Measurements from ENCODE around the gene WASF3. TPM values are rescaled to one million over a fixed set of nuclear protein-coding genes. Genes with fewer than 3 reads are reported as not detected.

WASF3 gene
- total RNA-seq, 1 donor from 2014 or later = 14.3 TPM

DNA sequence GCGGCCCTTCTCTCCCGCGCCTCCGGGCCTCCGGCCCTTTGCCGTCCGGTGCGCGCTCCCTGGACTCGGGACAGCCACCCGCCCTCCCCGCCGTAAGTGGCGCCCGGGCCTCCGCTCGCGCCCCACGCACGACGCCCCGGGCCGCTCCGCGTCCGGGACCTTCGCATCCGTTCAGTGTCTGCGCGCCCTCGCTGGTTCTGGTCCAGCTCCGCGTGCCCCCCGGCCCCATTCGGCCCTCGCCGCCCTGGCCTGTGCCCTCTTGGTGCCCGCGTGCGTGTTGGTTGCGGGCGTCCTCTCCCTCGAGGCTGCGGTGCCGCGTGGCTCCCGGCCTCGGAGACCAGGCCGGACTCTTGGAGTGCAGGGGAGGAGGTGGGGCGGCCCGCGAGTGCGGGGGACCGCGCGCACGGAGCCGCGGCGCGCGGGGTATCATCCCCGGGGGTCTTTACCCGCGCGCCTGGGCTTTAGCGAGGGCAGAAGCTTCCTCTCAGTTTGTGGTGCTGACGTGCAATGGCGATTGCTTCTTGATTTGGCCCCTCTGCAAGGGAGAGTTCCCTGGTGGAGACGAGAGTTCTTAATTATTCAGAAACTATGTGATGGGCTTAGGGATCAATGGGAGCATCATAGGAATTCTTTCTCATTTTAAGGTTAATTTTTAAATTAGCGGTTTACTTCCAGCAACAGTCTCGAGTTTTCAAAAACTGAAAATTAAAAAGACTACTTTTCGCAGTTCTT lies 757 bp downstream of the WASF3 start:
- H3K4me1 ChIP-seq = peaks cover 6 to 10% of the 10 kb centered on the region in 2 donors
- no peaks in the 10 kb centered on the region for H3K9me3 ChIP-seq
- TF ChIP-seq, protein P1, sequence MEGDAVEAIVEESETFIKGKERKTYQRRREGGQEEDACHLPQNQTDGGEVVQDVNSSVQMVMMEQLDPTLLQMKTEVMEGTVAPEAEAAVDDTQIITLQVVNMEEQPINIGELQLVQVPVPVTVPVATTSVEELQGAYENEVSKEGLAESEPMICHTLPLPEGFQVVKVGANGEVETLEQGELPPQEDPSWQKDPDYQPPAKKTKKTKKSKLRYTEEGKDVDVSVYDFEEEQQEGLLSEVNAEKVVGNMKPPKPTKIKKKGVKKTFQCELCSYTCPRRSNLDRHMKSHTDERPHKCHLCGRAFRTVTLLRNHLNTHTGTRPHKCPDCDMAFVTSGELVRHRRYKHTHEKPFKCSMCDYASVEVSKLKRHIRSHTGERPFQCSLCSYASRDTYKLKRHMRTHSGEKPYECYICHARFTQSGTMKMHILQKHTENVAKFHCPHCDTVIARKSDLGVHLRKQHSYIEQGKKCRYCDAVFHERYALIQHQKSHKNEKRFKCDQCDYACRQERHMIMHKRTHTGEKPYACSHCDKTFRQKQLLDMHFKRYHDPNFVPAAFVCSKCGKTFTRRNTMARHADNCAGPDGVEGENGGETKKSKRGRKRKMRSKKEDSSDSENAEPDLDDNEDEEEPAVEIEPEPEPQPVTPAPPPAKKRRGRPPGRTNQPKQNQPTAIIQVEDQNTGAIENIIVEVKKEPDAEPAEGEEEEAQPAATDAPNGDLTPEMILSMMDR (IDR thresholded peaks at IDR 0.05) = no peak
- H3K27ac ChIP-seq = peak overlapping the region in 1 of 2 donors; percentile 59
- DNase-seq (ENCODE audit: low spot score in 2 of 2) = peak in 1 of 2 donors; percentile 67
- intact Hi-C loops (cut with DNase I) = loop anchor here (5.0 to 10.0 kb wide), 3 partner anchors 136 to 897 kb away; partner anchors contain the start of gene MTIF3
- H3K4me3 ChIP-seq = peak overlapping the region; percentile 70 to 89
- no peaks in the 10 kb centered on the region for H3K36me3 ChIP-seq
- H3K27me3 ChIP-seq = no peaks in the 10 kb centered on the region

DNA sequence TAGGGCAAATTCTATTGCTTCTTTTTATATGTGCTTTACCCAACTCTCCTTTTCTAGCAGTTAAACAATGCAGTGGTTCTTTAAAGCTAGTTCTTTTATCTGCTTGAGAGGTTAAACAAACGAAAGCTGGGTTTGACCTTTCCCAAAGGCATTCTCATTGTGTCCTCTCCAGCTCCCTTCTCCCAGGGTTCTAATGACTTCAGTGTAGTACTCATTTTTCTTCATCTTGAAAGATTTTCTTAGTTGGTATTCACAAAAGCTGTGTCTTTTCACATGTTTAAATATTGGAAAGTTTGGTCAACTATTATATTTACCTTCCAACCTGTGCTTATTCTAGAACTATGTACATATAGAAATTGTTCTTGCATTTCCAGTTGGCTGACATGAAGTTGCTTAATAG lies 1.5 kb downstream of the WASF3 start:
- intact Hi-C loops (cut with DNase I) = loop anchor here (5.0 to 10.0 kb wide), 3 partner anchors 137 to 896 kb away; partner anchors contain the start of gene MTIF3
- H3K9me3 ChIP-seq = no peaks in the 10 kb centered on the region
- TF ChIP-seq, protein P1 (IDR thresholded peaks at IDR 0.05) = no peak
- no peak overlapping the region for H3K27ac ChIP-seq
- H3K27me3 ChIP-seq = no peaks in the 10 kb centered on the region
- no peaks in the 10 kb centered on the region for H3K36me3 ChIP-seq
- peak overlapping the region; percentile 70 to 89 for H3K4me3 ChIP-seq
- H3K4me1 ChIP-seq = peaks cover 6 to 10% of the 10 kb centered on the region in 2 donors
- DNase-seq (ENCODE audit: low spot score in 2 of 2) = no peak

DNA sequence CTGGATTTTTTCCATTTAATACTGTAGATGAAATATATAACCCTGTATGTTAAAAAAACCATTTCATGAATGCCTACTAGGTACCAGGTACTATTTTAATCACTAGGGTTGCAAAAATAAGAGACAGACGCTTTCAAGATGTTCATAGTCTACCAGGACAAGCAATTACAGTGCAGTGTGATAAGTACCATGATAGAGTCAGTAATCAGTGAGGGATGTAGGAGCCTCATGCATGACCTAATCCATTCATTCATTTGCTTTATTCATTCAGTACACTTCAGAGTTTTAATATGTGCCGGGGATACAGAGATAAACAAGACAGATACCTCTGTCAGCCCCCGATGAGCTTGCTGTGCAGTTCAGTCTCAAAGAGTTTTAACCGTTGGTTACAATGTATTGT lies 3.0 kb downstream of the WASF3 start:
- Histone ChIP-seq H3K4me1 (peaks cover 6 to 10% of the 10 kb centered on the region in 2 donors), H3K27me3 (no peaks in the 10 kb centered on the region), H3K36me3 (no peaks in the 10 kb centered on the region), H3K9me3 (no peaks in the 10 kb centered on the region), H3K27ac (no peak overlapping the region), H3K4me3 (no peak overlapping the region)
- TF ChIP-seq, protein P1 (IDR thresholded peaks at IDR 0.05) = no peak
- intact Hi-C loops (cut with DNase I) = no loop called here
- DNase-seq (ENCODE audit: low spot score in 2 of 2) = no peak

DNA sequence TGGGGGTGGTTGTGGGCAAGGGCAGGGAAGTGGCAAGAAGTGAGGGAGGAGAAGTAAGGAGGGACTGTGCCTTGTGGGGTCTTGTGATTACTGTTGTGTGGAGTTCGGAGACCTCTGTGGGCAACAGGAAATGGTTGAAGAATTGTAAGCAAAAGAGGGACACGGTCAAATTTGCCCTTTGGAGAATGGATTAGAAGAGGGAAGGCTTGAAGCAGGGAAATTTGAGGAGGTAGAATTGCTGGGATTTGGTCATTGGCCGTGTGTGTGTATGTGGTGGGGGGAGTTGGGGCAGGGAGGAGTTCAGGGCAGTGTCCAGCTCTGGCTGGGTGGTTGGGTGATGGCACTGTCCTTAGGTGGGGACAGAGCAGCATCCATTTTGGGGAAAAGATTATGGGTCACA lies 3.6 kb downstream of the WASF3 start:
- peak overlapping the region; percentile 54 to 78 for H3K27ac ChIP-seq
- intact Hi-C loops (cut with DNase I) = no loop called here
- H3K9me3 ChIP-seq = no peaks in the 10 kb centered on the region
- TF ChIP-seq, protein P1 (IDR thresholded peaks at IDR 0.05) = no peak
- no peaks in the 10 kb centered on the region for H3K36me3 ChIP-seq
- no peak overlapping the region for H3K4me3 ChIP-seq
- no peak for DNase-seq (ENCODE audit: low spot score in 2 of 2)
- no peaks in the 10 kb centered on the region for H3K27me3 ChIP-seq
- peaks cover 6 to 10% of the 10 kb centered on the region in 2 donors for H3K4me1 ChIP-seq

DNA sequence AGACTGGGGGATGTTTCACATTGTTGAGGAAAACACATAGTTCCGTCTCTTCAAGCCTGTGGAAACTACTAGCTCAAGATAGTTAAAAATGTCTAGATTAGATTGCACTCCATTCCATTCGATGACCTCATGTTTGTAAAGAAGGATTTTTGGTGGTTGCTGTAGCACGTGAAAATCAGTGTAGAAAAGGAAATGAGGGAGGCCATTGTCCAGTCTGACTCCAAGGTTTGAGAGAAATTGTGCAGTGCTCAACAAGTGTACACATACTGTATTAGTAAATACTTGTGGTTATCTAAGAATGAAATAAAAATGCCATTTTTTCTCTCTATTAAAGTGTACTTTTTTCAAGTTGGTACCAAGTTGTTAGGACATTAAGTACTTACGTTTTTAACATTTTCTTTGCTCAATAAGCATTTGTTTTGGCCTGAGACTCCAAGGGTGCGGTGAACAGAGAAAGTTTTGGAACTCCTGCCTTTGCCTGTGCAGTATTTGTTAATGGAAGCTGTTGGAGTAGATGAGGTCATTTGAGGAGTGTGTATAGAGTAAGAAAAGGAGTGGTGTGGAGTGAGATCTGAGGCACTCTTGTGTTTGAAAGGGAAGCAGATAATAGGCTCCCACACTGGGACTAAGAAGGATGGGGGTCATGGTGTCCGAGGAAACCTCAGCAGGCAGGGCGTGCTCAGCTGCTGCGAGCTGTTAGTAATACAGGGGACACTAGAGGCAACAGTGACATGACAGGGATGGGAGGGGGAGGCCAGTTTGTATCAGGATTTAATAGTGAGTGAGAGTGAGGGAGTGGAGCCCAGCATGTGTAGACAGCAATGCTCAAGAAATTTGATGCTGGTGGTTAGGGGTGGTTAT lies 4.4 kb downstream of the WASF3 start:
- DNase-seq (ENCODE audit: low spot score in 2 of 2) = no peak
- Histone ChIP-seq H3K27me3 (no peaks in the 10 kb centered on the region), H3K4me1 (peaks cover 6 to 10% of the 10 kb centered on the region in 2 donors), H3K27ac (peak overlapping the region; percentile 54 to 78), H3K4me3 (no peak overlapping the region), H3K9me3 (no peaks in the 10 kb centered on the region), H3K36me3 (no peaks in the 10 kb centered on the region)
- intact Hi-C loops (cut with DNase I) = no loop called here
- TF ChIP-seq, protein P1 (IDR thresholded peaks at IDR 0.05) = no peak
